Stimulated activated CD4-positive, alpha-beta T cell treated with anti-CD3 and anti-CD28 coated beads, TNF-alpha, amount 100 ng/mL, for 1 hour (primary cell): ENCODE data around the gene ANKRD23.
"Not testable (repeated sequence)": the region's sequence is repeated elsewhere in the genome, so short reads cannot be mapped to it uniquely, and the experiment has no call there.

Experiments used
- DNase-seq, 3 donors: peaks; one replicate each; pipeline ENCODE4 v3.0.0-alpha.2; 2020; ENCODE audit warnings: low read depth in 3 of 3, low spot score in 1 of 3

Gene ANKRD23

DNA sequence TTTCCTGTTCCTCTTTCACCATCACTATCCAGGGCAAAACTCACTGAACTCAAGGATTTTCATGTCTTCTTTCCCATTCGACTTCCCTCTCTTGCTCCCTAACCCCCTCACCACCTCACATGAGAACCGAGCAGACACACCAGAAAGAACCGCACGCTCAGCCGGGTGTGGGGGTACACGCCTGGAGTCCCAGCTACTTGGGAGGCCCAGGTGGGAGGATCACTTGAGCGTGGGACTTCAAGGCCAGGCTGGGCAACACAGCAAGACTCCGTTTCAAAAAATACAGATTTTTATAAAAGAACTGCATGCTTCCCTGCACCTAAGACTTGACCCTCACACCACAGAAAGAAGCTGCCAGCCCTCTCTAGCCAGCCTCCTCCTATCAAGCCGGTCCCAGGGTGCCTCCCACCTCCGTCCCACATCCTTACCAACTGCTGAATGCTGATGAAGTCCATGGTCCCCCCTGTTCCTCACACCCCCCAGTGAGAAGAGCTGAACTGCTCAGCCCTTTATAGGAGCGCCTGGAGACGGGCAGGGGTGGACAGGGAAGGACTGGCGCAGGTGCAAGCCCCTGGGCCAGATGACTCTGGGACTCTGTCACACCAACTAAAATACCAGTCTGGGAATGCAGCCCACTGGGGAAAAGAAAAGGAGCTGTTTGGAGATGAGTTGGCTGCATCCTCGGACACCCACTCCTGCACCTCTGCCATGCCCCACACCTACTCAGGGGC lies at the start of gene ANKRD23:
TSS of gene ANKRD23 (minus strand) at position 484 of the 731 bp plus-strand sequence. CDS start at position 455, 29 bp downstream.
- DNase-seq = no peak

DNA sequence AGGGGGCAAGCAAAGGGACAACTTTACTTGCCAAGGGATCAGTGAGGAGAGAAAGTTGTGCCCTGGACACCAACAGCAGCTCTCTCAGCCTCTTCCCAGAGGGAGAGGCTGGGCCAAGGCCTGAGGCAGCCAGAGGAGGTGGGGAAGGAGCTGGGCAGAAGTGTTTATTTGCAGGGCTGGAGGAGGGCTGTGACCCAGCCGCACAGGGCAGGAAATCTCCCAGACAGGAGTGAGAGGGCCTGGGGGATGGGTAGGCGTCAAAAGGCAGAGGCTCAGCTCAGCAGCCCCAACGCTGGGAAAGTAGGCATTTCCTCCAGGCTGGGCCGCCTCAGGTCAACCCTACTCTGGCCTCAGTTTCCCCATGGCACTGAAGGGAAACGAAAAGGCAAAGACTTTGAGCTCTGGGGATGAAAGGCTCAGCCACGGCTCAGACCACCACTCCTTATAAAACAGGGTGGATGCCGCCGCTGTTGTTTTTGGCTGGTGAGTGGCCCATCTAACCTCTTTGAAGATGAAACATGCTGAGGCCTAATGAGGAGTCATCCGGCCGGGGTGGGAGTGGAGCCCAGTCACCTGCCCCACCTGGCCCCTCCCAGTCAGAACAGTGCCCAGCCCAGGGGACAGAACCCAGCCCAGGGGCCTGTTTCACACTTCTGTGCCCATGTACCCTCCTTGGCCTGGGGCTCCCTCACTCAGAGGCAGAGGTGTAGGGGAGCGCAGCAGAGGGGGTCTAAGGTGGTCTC lies 47.9 kb upstream of the ANKRD23 start:
- no peak for DNase-seq

DNA sequence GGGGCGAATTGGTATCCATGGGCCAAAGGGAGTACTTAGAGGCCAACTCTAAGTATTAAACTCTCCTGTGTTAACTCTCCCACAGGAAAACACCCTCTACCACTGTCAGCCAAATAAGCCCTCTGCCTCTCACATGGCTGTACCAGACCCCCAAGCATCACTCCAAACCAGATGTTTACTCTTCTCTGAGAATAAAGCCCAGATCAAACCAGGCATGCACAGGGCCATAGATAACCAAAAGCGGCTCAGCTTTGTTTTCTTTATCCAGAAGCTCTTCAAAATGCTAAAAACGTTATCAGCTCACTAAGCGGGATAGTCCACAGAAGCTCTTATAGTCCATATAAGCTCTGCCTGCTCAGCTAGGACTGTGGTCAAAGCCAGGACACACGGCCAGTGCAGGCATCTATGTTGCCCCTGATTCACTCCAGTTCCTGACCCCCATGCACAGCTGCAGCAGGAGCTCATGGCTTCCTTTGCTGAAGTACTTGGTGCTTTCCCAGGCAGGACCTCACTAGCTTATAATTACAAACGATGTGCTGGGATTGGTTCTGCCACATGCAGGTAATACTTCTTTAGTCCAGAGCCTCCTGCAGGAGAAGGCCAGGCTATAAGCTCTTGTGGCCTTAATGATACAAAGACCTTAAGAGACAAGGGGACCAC lies 47.0 kb upstream of the ANKRD23 start:
- DNase-seq = no peak

DNA sequence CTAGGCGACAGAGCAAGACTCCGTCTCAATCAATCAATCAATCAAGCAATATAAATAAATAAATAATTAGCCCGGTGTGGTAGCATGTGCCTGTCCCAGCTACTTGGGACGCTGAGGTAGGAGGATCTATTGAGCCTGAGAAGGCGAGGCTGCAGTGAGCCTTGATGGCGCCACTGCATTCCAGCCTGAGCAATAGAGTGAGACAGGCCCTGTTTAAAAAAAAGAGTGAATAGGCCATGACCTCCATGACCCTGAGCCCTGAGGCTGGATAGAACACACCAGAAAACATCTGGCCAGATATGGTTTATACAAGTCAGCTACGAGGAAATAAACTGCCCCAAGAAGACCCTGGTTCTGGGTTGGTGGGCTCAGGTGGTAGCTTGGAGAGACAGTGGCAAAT lies 46.4 kb upstream of the ANKRD23 start:
- DNase-seq = no peak

DNA sequence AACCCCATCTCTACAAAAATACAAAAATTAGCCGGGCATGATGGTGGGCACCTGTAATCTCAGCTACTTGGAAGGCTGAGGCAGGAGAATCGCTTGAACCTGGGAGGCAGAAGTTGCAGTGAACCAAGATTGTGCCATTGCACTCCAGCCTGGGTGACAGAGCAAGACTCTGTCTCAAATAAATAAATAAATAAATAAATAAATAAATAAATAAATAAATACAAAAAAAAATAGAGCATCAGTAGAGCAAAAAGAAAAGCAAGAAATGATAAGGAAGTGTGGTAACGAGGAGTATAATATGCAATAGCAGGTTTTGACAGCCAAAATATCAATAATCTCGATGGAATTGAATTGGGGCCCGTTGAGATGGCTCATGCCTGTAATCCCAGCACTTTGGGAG lies 45.7 kb upstream of the ANKRD23 start:
- not testable (repeated sequence) for DNase-seq

DNA sequence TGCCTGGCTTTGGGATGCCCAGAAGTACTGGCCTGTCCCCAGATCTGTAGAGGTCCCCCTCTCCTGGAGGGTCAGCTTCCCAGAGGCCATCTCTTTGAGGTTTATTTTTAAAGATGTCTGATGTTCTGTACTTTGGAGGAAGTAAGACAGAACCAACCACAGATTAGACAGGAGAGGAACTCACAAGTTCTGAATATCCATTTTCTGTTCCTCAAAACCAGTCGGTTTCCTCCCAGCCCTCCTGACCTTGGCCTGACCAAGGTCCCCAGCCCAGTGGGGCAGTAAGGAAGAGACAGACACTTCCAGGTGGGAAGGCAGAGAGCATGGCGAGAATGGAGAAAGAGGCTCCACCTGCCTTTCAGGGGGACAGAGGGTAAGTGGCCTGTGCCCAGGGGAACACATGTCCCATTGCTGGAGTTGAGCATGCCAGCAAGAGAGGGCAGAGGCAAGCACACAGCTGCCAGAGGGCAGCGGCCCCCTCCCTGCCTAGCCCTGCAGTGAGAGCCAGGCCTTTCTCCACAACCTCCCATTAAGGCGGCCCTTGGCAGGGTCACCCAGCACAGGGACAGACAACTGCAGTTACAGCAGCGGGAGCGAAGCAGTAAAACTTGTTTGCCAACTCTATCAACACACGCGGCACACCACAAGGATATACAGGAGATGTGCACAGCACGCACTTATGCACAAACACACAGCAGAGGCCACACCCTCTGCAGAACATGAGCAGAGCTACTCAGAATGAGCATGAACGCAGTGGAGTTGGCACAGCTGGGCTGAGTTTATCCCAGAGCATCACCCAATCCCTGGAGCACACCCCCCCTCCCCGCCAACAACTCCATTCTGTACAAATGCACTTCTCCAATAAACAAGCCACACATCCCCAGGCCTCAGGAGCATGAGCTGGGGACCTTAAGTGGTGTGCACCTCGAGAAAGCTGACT lies 44.5 kb upstream of the ANKRD23 start:
- DNase-seq = no peak

DNA sequence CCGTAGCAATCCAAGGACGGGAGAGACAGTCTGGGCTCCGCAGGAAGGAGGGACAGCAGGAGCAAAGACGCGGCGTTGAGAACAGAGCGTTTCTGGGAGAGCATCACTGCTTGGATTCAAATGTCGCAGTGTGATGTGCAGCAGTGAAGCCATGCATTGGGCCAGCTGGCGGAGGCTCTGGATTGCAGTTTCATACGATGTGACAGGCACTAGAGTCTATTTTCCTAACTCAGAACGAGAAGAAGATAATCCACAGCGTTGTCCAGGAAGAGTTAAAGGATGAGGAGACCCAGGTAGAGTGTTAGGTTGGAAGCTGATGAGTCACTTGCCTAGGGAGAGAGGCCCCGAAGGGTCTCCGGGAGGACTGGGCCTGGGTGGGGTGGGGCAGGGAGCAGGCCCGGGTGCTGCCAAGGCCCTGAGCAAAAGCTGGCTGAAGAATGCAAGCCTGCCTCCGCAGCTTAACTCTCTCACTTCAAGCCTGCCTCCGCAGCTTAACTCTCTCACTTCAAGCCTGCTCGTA lies 43.7 kb upstream of the ANKRD23 start:
- no peak for DNase-seq

GRCh38 chr2:96885432-96886347 lies 41.9 kb upstream of the ANKRD23 start:
- DNase-seq = no peak

DNA sequence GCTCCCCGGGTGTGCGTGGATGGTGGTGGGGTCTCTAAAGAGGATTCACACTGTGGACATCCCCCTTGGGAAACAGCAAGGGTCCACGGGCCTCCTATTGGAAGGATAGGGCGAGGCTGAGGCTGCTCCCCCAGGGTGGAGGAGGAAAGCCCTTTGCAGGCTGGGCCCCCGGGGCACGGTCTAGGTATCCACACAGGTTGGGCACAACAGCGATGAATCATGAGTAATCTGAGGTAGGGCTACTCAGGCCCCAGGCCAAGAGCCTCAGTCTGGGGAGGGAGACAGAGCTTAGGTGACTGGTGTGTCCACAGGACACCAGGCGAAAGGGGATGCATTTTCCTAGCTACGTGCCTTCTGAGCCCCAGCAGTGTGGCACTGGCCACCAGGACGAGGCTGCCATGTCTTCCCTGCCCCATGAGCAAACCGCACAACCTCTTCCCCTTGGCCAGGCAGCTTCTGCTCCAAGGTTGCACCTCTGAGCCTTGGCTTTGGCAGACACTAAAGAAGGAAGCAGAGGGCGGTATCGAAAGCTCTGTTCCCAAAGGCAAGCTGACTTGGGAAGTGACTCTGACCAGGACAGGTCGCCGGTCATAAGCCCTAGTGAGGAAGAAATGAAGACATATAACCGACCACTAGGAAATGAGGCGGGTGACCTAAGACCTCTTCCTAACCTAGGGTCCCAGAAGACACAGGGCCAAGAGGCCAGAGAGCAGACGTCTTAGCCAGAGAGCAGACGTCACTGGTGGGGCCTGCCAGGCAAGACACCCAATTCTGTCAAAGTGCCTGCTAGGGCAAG lies 40.7 kb upstream of the ANKRD23 start:
- no peak for DNase-seq

GRCh38 chr2:96883306-96883705 lies 39.5 kb upstream of the ANKRD23 start:
- DNase-seq = no peak

DNA sequence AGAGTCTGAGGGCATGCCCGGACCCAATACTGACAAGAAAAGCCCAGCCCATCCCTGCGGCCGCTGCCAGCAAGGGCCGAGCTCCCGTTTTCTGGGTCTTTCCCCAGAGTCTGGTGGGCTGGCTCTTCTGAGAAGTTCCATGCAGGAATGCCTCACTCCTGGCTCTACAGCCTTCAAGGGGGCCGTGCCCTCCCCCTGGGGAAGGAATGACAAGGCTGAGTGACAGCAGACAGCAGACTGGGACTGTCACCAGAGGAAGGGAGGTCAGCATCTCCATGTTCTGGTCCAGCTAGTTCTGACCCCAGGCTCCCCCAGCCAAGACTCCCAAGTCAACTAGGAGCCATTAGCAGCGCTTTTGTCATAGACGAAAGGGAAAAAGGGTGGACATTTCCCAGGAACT lies 39.1 kb upstream of the ANKRD23 start:
- no peak for DNase-seq

DNA sequence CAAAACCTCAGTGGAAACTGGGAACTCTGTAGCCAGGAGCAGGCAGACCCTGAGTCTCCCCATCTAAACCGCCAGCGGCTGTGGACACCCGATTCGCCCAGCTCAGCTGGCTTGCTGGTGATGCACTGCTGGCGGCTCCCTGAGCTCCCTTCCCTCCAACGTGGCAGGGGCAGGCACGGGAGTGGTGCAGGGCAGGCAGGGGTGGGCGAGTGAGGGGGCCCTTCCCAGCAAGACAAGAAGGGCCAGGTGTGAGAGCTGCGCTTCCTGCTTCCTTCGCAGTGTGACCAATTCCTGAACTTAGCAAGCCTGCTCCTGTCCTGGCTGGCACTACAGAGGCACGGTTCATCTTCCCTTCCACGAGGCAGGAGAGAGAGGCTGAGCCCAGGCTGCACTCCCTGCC lies 38.4 kb upstream of the ANKRD23 start:
- DNase-seq = no peak

DNA sequence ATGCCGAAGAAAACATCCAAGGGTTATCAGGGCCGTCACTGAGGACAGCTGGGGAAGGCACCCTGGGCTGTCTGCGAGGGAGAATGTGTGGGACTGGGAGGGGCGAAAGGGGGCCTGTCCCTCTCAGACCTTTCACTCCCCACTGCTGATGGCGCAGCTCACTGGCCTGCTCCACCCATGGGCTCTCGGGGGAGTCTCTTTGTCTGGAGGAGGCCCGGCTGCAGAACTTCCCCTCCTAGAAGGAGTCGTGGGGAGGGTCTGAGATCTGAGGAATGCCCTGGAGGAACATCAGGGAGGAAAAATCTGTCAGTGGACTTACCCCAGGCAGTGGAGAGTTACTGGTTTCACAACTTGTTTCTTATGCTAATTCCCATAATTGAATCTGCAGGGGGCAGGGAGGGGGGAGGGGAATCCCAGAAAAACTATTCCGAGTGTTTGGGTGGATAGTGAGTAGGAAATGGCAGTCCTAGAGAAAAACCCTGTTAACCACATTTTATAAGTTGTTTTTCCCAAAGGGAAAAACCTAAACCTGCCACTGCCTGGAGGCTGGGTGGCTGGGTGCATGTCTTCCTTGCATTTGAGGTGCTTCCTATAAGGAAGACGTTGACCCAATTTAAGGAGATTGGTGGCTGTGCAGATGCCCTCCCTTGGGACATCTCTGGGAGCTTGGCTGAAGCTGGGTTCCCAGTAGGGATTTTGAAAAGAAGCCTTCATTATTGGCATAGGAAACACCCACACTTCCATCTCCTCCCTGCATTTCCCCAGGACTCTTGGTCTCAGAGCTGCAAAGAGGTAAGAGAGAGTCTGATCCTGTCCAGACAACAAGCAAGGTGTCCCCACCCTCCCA lies 37.8 kb upstream of the ANKRD23 start:
- DNase-seq = no peak

GRCh38 chr2:96880891-96881273 lies 37.1 kb upstream of the ANKRD23 start:
- DNase-seq = no peak

DNA sequence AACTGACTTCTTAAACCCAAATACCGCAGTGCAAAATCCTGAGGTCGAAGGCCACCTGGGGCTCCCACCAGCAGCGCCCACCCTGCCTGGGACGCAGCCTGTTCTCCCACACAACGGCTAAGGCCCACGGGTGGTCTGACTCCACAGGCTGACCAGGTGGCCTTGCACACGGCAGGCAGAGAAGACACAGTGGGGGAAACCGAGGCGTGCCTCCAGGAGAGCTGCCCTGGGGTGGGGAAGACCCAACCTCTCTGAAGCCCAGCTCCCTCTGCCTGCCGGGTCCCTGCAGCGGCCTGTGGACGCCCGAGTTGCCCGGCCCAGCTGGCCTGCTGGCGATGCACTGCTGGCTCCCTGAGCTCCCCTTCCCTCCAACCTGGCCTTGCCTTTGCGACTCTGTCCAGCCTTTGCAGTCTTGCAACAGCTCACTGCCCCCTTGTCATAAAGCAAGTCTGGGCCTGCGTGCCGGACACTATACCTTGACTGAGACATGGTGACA lies 35.8 kb upstream of the ANKRD23 start:
- DNase-seq = no peak

DNA sequence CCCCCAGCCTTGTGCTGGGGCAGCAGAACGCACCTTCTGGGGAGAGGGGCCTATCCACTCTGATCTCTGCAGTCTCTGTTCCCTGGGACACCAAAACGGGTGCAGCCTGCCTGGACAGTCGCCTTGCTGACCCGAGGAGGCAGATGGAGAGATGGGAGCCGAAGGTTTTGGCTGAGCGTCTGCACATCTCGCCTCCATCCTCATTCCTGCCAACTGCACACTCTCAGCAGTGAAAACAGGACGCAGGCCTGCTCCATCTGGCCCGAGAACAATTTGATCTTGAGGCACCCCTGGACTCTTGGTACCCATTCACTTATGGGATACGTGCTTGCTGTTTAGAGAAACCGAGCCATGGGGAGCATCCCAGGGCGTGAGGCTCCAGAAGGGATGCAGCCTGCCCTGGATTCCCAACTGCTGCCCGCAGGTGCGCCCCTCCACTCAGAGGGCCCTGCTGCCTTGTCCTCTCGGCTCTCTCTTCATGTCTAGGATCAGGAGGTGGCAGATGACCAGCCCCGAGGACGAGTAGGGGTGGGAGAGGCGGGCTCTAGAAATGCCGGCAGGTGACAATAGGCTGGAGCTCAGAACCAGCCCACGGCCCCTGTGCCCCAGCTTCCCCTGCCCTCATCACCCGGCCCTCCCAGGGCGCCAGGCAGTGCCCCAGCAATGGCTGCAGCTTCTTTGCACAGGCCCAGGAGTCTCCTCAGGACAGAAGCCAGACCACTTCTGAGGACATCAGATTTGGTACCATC lies 35.1 kb upstream of the ANKRD23 start:
- DNase-seq = no peak

DNA sequence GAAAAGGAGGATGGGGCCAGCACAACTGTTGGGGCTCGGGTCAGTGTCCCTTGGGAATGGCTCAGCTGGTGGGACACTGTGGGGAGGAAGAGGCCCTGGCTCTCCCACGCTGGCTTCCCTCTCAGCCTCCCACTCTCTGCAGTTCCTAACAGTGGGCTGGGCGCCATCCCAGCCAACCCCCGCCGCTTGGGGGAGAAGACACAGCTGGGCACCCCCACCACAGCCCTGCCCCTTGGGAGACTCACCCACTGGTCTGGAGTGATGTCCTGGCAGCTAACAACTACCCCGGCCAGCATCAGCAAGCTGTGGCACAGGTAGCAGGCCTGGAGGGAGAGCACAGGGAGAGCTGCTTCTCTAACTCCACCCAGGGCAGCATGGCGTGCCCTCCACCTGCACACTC lies 34.4 kb upstream of the ANKRD23 start:
- DNase-seq = no peak
